GM18517 (cell line): ENCODE data around the gene GUCY1B1.

ENCODE experiments used
- ATAC-seq: cut with Tn5 transposase; IDR thresholded peaks from one replicate; pipeline ENCODE4 v1.9.1; 2021; ENCODE audit warnings: mild to moderate bottlenecking, moderate library complexity; ENCODE audit not compliant: unreplicated experiment

The GUCY1B1 gene

DNA sequence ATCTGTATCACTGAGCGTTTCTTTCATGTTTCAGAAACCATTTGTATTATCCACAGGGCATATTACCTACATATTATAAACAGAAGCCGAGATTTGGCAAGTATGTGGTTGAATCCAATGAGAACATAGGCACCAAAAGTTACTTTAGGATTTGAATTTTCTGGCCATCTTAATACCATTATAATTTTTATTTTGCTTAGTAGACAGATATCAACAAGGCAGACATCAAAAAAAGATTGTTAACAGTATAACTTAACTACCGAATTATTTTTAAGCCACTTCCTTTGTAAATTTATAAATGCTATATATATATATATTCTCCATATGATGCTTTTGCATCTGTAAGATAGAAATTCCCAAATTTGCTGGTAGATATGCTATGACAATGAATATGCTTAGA lies 2.2 kb downstream of the GUCY1B1 start:
- no peak for ATAC-seq

- no peak for ATAC-seq
Measured at GRCh38 chr4:155761916-155762315, 3.1 kb downstream of the GUCY1B1 start.

DNA sequence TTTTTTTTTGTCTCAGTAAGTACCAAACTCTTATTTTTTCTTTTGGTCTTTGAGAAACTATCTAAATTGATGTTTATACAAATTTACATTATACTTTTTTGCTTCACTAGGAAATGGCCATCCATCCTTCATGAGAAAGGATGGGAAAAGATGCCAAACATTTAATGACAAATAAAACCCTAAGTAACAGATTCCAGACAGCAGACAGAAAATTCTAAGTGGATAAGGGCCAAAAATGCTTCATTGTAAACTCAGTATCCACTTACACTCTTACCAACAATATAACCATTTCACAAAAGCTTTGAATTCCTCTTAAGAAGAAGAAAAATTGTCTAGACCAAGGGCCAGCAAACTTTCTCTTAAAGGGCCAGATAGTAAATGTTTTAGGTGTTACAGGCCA lies 3.5 kb downstream of the GUCY1B1 start:
- ATAC-seq: no peak

DNA sequence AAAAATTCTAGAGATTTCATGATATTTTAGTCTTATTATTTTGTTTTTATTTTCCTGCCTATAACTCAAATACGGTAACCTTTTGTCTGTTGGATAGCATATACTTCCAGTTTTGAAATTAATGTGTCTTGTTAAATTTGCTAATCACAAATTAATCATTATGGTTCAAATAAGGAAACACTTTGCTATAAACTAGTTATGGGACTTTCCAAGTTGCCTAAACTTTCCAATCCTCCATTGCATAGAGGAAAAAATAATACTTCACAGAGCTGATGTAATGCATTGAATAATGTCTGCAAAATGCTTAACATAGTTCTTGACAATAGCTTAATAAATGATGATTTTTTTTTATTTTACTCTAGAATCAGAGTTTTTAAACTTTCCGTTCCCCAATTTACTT lies 4.7 kb downstream of the GUCY1B1 start:
- ATAC-seq: no peak

DNA sequence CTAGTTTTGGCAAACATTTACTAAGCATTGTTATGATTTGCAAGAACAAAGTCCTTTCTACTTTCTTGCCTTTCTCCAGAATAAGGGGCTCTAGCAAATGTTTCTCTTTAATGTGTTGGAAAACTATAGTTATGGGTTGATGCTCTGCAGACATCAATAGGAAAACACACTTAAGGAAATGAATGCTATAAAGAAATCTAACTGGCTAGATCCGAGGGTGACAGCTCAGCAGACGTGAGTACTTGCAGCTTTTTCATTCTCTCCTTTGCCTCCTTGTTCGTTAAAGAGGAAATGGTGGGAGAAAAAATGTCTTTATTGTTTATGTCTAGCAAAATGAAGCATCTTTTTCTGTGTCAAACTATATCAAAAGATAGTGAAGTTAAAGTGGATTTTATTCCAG lies 6.3 kb downstream of the GUCY1B1 start:
- ATAC-seq: no peak

GRCh38 chr4:155766622-155767021 lies 7.8 kb downstream of the GUCY1B1 start:
- ATAC-seq: no peak

GRCh38 chr4:155768370-155768769 lies 9.5 kb downstream of the GUCY1B1 start:
- ATAC-seq: no peak

DNA sequence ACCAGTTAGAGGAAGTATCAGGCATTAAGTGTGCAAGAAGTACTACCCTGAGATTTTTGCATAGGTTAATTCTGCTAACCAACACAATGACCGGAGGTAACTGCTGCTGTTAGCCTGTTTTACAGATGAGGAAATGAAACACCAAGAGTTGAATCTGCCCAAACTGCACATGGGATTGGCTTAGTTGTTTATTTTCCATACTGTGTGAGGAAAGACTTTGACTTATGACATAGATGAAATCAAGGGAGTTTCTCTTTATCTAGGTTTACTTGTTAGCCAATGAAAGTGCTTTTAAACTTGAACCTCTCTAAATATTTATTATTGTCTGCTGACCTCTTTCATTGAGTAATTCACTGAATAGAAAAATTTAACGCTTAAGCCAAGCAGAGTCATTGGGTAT lies 10.3 kb downstream of the GUCY1B1 start:
- ATAC-seq: peak; percentile 74

- no peak for ATAC-seq
Measured at GRCh38 chr4:155772459-155773195, 13.8 kb downstream of the GUCY1B1 start.

DNA sequence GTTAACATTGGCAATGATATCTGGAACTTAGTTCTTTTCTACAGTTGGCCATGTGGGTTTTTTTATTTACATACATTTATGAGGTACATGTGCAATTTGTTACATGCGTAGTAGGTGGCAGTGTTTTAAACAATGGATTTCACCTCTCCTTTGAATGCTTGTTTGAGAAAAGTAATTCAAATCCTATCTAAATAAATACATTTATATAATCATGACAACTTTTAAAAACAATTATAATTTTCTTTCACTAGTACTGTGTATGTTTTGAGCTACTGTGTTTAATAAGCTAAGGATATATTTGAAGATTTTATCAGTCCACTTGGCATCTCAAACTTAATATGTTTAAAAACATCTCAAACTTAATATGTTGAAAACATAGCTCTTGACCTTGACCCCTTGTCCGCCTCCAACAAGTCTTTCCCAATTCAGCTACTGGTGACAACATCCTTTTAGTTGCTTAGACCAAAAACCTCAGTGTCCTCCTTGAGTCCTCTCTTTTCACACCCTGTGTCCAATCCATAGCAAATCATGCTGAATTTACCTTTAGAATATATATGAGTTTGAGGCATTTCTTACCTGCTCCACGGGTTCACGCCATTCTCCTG lies 14.5 kb downstream of the GUCY1B1 start:
- ATAC-seq: no peak

- ATAC-seq: no peak
Measured at GRCh38 chr4:155774033-155774432, 15.2 kb downstream of the GUCY1B1 start.

DNA sequence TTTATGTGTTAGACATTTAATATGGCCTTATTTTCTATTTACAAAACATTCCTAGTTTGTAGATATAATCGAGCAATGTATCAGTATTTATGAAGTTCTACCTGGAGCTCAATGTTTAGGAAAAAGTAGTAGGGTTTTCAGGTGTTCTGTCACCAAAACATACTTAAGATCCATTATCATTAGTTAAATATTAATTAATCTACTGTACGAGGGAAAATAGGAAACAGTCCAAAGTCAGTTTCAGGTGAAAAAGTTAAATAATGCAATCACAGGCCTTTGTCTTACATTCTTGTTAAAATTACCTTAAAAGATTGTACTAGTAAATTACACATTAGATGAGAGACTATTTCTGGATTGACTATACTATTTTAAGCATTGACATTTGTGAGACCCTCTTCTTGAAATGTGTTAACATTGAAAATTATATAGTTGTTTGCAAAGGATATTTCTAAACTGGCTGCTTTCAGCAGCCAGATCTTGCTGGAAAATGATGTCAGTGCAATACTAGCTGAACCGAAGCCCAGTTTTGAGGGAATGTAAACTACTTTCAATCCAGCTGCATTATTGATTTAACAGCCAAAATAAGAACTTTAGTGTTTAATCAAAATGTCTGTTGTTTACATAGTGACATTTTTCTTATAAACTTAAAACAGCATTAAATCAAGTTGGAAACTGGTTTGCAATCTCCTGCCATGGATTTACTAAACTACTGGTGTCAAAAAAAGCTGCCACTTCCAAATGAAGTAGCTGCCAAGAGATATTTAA lies 19.3 kb downstream of the GUCY1B1 start:
- no peak for ATAC-seq

DNA sequence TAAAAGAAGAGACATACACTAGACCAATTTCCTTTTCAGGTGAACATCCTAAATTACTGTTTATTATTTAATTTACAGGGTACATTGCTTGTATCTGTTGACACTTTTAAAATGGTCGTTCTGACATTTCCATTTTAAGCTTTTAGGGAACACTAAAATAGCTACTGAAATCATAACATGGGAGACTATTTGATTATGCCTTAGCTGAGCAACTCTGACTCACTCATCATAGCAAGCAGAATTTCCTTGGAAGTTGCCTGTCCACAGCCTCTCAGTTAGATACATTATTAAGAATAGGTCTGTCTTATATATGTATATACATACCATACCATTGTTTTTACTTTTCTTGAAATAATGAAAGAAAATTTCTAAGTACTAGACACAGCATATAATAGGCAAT lies 22.0 kb downstream of the GUCY1B1 start:
- ATAC-seq: no peak

GRCh38 chr4:155781249-155781831 lies 22.5 kb downstream of the GUCY1B1 start:
- no peak for ATAC-seq

GRCh38 chr4:155784637-155785036 lies 25.8 kb downstream of the GUCY1B1 start:
- ATAC-seq: no peak

- no peak for ATAC-seq
Measured at GRCh38 chr4:155785828-155786227, 27.0 kb downstream of the GUCY1B1 start.

- ATAC-seq: peak; percentile 95
Measured at GRCh38 chr4:155787113-155787710, 28.4 kb downstream of the GUCY1B1 start.

GRCh38 chr4:155789391-155789790 lies 30.6 kb downstream of the GUCY1B1 start:
- ATAC-seq: peak; percentile 49

GRCh38 chr4:155789982-155790381 lies 31.2 kb downstream of the GUCY1B1 start:
- ATAC-seq: no peak

DNA sequence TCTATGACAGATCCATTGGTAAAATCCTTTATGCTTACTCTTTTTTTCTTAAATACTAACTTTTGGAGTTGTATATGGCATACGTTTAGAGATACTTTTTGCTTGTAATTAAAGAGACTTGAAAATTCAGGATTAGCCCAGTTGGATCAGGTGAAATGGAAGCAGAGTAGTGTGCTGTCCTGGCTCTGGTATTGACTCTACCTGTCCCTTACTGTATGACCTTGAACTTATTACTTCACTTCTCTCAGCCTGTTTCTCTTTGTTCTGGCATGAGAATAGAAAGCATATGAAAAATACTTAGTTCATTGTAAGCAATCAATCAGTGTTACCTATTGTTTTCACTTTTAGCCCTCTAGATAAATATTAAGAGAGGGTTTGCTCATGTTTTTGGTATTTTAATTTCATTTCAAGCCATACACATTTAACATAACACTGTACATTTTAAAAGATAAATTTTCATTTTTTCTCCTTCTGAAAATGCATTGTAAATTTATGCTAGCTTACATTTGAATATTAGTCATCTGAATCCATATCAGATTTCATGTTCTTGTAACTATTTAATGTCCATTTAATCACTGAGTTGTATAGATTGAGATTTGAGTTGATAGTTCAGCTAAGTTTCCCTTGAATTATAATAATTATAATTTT lies 35.9 kb downstream of the GUCY1B1 start:
- no peak for ATAC-seq

DNA sequence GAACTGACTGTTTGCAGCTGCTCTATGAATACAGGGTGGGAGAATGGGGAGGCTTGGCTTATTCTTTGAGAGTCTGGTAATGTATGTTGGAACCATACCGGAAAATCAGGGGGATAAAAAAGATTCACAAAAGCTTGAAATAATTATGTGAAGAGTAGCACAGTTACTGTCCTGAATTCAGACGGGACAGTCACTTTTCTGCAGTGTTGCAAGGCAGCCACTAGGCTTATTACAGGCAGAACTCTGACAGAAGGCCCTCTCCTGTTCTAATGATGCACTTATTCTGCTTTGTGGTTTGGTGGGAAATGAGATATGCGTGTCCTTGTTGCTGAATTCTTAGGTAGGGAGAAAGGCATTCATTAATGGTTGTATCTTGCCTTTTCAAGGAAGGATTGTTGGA lies 37.2 kb downstream of the GUCY1B1 start:
- peak; percentile 78 for ATAC-seq
